ENCODE measurements around the gene GCDH. TPM values are rescaled to one million over a fixed set of nuclear protein-coding genes. Genes with fewer than 3 reads are reported as not detected.

Gene GCDH
- total RNA-seq, 1 experiment from 2014 or later = 53.2 TPM

GRCh38 chr19:12865746-12866415 lies 25.1 kb upstream of the GCDH start:
- Histone ChIP-seq H2AFZ (ENCODE audit: low read length) (no peak overlapping the region), H3T11ph (ENCODE audit: low read length) (no peak overlapping the region), H2BK12ac (ENCODE audit: insufficient read length, low read depth, low read length) (no peak overlapping the region), H3K79me2 (ENCODE audit: insufficient read depth, low read length) (no peaks in the 10 kb centered on the region), H3K23ac (ENCODE audit: insufficient read length, low read depth, low read length) (no peak overlapping the region), H2BK5ac (ENCODE audit: insufficient read length, low read length) (no peak overlapping the region), H3K56ac (ENCODE audit: insufficient read length, low read depth, low read length) (no peak overlapping the region), H4K91ac (ENCODE audit: insufficient read length, low read depth, low read length) (no peak overlapping the region), H2AK5ac (ENCODE audit: insufficient read length, low read length) (no peak overlapping the region), H2BK20ac (ENCODE audit: low read depth, low read length, poor library complexity, severe bottlenecking) (no peak overlapping the region), H3K9ac (ENCODE audit: extremely low read depth, insufficient read length, low read length) (no peak overlapping the region), H4K20me1 (ENCODE audit: control insufficient read depth, insufficient read depth, insufficient read length) (peaks cover 7% of the 10 kb centered on the region), H3K9me3 (ENCODE audit: control insufficient read depth, low read depth, low read length) (no peaks in the 10 kb centered on the region), H2BK120ac (ENCODE audit: low read depth, low read length, poor library complexity, severe bottlenecking) (no peak overlapping the region), H3K4me2 (ENCODE audit: insufficient read depth, insufficient read length, low read length) (no peak overlapping the region), H3K23me2 (ENCODE audit: insufficient read length, low read depth, low read length, poor library complexity, severe bottlenecking) (peaks cover 5% of the 10 kb centered on the region), H3K18ac (ENCODE audit: insufficient read length, low read depth, low read length) (no peak overlapping the region), H3K79me1 (ENCODE audit: insufficient read depth, low read depth, low read length, poor library complexity, severe bottlenecking) (no peaks in the 10 kb centered on the region), H2BK15ac (ENCODE audit: low read depth, low read length) (no peak overlapping the region), H3K4me1 (ENCODE audit: insufficient read depth, low read length) (peaks cover 3% of the 10 kb centered on the region; the same call in 1 of the 2 replicates), H4K8ac (replicated peaks; ENCODE audit: insufficient read length, low read depth, low read length) (no peak overlapping the region), H4K5ac (ENCODE audit: insufficient read length, low read depth, low read length) (no peak overlapping the region), H3K14ac (ENCODE audit: insufficient read depth, low read length) (no peak overlapping the region), H3K27me3 (ENCODE audit: insufficient read depth, low read length) (no peaks in the 10 kb centered on the region), H3K4ac (ENCODE audit: low read depth, low read length) (no peak overlapping the region), H3K27ac (ENCODE audit: insufficient read length, low read depth, low read length) (no peak overlapping the region)
- Mint-ChIP-seq H3K4me1 (peaks cover 24 to 32% of the 10 kb centered on the region in 2 experiments), H3K9me3 (no peaks in the 10 kb centered on the region; a peak in 1 of 5 replicates), H3K36me3 (ENCODE audit: insufficient read depth in 1 of 3, low read depth in 3 of 3) (peaks cover 10 to 13% (median 12%) of the 10 kb centered on the region in 3 experiments), H3K4me3 (peak overlapping the region in 1 of 2 experiments; percentile 33; a peak in 2 of 5 replicates), H3K27ac (peak overlapping the region in 1 of 3 experiments; percentile 78; a peak in 2 of 7 replicates), H3K27me3 (ENCODE audit: low read depth) (peaks cover 11% of the 10 kb centered on the region)
- no peak for TF ChIP-seq CTCF (conservative IDR thresholded peaks at IDR 0.05)
- DNase-seq = peak; percentile 70
- no CpG with 5 or more reads among the region's 19 CpGs for WGBS (ENCODE audit: extremely low coverage, insufficient read length, low lambda C conversion rate)

Data from H9 (cell line).